NB4 (cell line): Measurements from ENCODE around the gene SUSD5.

Experiments
- CTCF ChIP-seq: IDR thresholded peaks from one replicate; pipeline ENCODE4 v1.5.1; 2012; ENCODE audit warnings: low read depth, low read length
- MAX ChIP-seq: IDR thresholded peaks from 2 replicates; pipeline ENCODE4 v1.6.1; 2011; ENCODE audit warnings: low read depth, low read length
- POLR2A ChIP-seq: IDR thresholded peaks from 2 replicates; pipeline ENCODE4 v1.6.1; 2011; ENCODE audit warnings: mild to moderate bottlenecking; ENCODE audit not compliant: insufficient read length; ENCODE audit errors: extremely low read depth

- TF ChIP-seq CTCF (no peak), POLR2A (no peak), MAX (no peak)
Observed at GRCh38 chr3:33174711-33175414, 43.7 kb downstream of the SUSD5 start.
